ENCODE results near the gene KLF12.

KLF12 gene

DNA sequence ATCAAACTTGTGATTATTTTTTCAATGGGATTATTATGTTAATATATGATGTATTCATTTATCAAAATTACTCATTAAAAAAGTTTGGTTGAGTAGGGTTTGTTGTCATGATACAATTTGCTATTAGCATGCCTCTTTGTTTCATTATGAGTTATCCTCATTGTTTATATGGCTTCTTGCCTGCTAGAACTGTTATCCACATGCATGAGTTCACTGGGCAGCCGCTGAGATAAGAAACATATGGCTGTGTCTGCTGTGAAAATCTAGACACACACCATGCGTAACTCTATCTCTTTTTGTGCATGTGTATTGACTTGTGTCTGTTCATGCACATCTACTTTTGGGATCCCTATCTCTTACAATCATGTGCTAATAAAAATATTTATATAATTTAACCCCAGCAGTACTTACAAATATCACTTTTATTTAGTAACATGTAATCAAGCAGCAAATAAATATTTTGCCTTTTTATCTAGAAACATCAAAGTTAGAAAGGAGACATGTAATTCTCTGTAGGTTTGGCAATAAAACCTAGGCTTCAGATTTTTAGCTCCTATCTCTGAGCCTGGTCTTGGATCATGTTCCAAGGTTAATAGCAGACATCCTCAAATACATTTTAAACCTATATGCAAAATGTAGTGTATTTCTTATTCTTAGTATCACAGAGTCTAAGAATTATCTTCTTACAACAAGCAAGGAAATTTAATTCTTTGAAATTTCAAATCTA is 11.2 kb upstream of the KLF12 start:
- no peaks in the 10 kb centered on the region for H3K9me3 Mint-ChIP-seq
- ATAC-seq (peak; percentile 80), DNase-seq (ENCODE audit: low spot score in 2 of 2) (no peak)
- no peaks in the 10 kb centered on the region for H3K36me3 Mint-ChIP-seq
- no peak overlapping the region for H3K27ac Mint-ChIP-seq
- H3K4me3 Mint-ChIP-seq: no peak overlapping the region
- no peaks in the 10 kb centered on the region for H3K4me1 Mint-ChIP-seq

- DNase-seq (ENCODE audit: low spot score in 2 of 2) (no peak), ATAC-seq (no peak)
- Mint-ChIP-seq H3K36me3 (no peaks in the 10 kb centered on the region), H3K27ac (no peak overlapping the region), H3K9me3 (no peaks in the 10 kb centered on the region), H3K4me1 (no peaks in the 10 kb centered on the region), H3K4me3 (no peak overlapping the region)
Observed at GRCh38 chr13:74144269-74144668, 10.1 kb upstream of the KLF12 start.

GRCh38 chr13:74142257-74142656 is 8.1 kb upstream of the KLF12 start:
- Mint-ChIP-seq H3K4me3 (no peak overlapping the region), H3K4me1 (no peaks in the 10 kb centered on the region), H3K27ac (no peak overlapping the region), H3K9me3 (no peaks in the 10 kb centered on the region), H3K36me3 (no peaks in the 10 kb centered on the region)
- DNase-seq (ENCODE audit: low spot score in 2 of 2) (no peak), ATAC-seq (no peak)

DNA sequence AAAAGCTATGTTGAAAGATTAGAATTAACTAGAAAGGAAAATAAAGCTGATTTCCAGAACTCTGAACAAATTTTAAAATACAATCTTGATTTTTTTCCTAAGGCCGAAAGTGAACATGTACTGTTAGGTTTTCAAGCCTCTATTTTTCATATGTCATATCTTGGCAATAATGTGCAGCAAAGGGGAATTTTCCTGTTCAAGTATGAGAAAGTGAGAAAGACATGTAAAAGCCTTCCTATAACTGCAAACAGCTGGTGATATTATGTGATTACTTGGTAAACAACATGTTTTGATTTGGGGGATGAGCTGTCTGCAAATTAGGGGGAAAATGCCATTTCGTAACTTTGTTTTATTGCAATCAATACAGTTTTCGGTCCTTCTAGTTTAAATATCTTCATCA is 4.0 kb upstream of the KLF12 start:
- H3K4me1 Mint-ChIP-seq: no peaks in the 10 kb centered on the region
- no peak overlapping the region for H3K4me3 Mint-ChIP-seq
- no peak overlapping the region for H3K27ac Mint-ChIP-seq
- no peaks in the 10 kb centered on the region for H3K9me3 Mint-ChIP-seq
- no peak for ATAC-seq
- no peak for DNase-seq (ENCODE audit: low spot score in 2 of 2)
- peaks cover 8% of the 10 kb centered on the region for H3K36me3 Mint-ChIP-seq

GRCh38 chr13:74136084-74136658 is 2.0 kb upstream of the KLF12 start:
- Mint-ChIP-seq H3K4me1 (peaks cover 9% of the 10 kb centered on the region), H3K27ac (no peak overlapping the region), H3K9me3 (no peaks in the 10 kb centered on the region), H3K36me3 (peaks cover 14% of the 10 kb centered on the region), H3K4me3 (no peak overlapping the region)
- ATAC-seq (no peak), DNase-seq (ENCODE audit: low spot score in 2 of 2) (peak; percentile 13 to 72)

- Mint-ChIP-seq H3K36me3 (peaks cover 14% of the 10 kb centered on the region), H3K4me3 (no peak overlapping the region), H3K27ac (no peak overlapping the region), H3K4me1 (peaks cover 13% of the 10 kb centered on the region), H3K9me3 (no peaks in the 10 kb centered on the region)
- DNase-seq (ENCODE audit: low spot score in 2 of 2) (peak; percentile 63 to 88), ATAC-seq (peak; percentile 44)
Observed at GRCh38 chr13:74135326-74136083, 1.3 kb upstream of the KLF12 start.

DNA sequence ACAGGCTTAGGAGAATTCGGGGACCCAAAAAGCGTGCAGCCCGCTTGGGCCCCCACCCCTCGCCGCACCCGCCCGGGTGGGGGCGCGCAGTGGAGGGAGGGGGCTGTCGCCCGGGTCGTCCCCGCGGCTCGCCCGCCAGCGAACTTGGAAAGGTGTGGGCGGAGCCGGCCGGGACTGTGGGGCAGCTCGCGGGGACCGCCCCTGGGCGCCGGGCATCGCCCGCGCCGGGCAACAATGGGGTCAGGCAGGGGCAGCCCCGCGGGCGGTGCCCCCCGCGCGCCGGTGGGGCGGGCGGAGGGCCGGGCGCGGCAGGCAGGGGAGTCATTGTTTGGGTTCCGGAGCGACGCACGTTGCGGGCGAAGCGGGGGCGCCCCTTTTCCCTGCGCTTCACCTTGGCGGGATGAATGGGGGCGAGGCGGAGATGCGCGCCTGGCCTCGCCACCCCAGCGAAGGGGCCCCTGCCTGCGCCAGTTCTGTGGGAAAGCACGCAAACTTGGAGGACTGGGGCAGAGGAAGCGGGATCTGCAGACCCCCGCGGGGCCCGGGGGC is 647 bp upstream of the KLF12 start:
- ATAC-seq (peak; percentile 50), DNase-seq (ENCODE audit: low spot score in 2 of 2) (peak in 1 of 2 donors; percentile 74)
- Mint-ChIP-seq H3K27ac (no peak overlapping the region), H3K36me3 (peaks cover 14% of the 10 kb centered on the region), H3K9me3 (no peaks in the 10 kb centered on the region), H3K4me1 (peaks cover 17% of the 10 kb centered on the region), H3K4me3 (no peak overlapping the region)

DNA sequence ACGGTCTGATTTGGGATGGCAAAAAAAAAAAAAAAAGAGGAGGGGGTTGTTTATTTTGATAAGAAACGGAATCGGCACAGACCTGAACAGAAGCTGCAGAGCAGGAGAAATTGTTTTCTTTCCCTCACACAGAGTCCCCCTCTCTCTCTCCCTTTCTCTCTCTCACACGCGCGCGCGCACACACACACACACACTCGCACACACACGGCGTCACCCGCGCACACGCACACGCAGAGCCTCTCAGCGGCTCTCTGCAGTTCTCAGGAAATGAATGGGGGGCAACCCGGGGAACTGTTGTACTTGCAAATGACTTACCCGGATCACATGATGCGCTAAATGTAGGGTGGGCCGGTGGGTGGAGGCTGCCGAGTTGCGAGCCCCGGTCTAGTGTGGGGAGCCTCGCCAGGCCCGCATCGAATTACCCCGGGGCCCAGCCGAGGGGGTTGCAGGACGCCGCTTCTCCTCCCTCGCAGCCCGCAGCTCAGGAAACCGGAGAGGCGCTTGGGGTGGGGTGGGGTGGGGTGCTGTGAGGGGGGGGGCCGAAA is 475 bp downstream of the KLF12 start:
- H3K4me1 Mint-ChIP-seq: peaks cover 23% of the 10 kb centered on the region
- no peaks in the 10 kb centered on the region for H3K9me3 Mint-ChIP-seq
- no peak overlapping the region for H3K4me3 Mint-ChIP-seq
- DNase-seq (ENCODE audit: low spot score in 2 of 2) (peak; percentile 72 to 92), ATAC-seq (peak; percentile 76)
- no peak overlapping the region for H3K27ac Mint-ChIP-seq
- peaks cover 14% of the 10 kb centered on the region for H3K36me3 Mint-ChIP-seq

- H3K27ac Mint-ChIP-seq: no peak overlapping the region
- peaks cover 23% of the 10 kb centered on the region for H3K4me1 Mint-ChIP-seq
- H3K4me3 Mint-ChIP-seq: no peak overlapping the region
- peaks cover 14% of the 10 kb centered on the region for H3K36me3 Mint-ChIP-seq
- ATAC-seq (peak; percentile 22), DNase-seq (ENCODE audit: low spot score in 2 of 2) (peak; percentile 28 to 75)
- H3K9me3 Mint-ChIP-seq: no peaks in the 10 kb centered on the region
Observed at GRCh38 chr13:74132776-74133656, 1.2 kb downstream of the KLF12 start.

DNA sequence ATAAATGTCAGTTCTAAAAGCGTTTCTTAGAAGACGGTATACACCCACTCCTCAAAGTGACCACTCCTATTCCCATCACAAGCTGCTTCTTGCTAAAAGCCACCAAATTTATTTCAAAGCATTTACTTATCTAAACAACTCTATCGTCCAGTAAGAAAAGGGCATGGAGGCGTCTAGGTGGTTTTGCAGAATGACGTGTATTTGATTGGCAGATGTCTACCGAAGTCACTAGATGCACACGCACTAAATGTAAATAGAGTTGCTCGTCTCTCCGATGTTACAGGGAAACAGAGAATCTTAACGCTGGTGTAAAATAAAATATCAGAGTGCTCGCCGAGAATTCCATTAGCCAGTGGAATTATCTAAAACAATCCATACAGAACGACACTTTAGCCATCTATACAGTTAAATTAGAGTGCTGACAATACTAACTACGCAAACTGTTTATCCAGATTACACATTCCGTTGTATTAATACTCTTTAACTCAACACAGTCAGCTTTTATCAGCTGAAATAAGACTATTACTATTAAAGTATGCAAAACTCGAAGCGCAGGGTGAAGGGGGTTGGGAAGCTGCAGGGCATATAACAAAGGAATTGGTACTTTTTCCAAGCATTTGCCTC is 1.9 kb downstream of the KLF12 start:
- Mint-ChIP-seq H3K27ac (no peak overlapping the region), H3K4me1 (peaks cover 27% of the 10 kb centered on the region), H3K9me3 (no peaks in the 10 kb centered on the region), H3K36me3 (peaks cover 14% of the 10 kb centered on the region), H3K4me3 (no peak overlapping the region)
- no peak for ATAC-seq
- DNase-seq (ENCODE audit: low spot score in 2 of 2): peak in 1 of 2 donors; percentile 66

DNA sequence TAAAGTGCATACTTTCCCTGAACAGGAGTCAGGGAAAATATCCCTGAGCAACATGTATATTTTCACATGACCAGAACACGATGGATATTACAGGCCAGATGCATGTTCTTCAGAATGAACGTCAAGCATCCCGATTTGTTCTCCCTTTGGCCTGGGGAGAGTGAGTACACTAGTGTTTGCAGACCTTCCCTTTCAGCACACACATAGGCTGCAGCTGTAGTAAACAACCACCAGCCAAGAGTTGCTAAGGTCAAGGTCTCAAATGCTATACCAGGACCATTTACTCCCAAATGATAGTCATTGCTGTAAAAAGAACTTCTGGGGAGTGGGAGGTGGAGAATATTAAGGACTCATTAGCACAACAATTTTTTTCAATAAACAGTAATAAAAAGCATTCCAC is 3.0 kb downstream of the KLF12 start:
- H3K4me3 Mint-ChIP-seq: no peak overlapping the region
- no peak for DNase-seq (ENCODE audit: low spot score in 2 of 2)
- H3K4me1 Mint-ChIP-seq: peaks cover 37% of the 10 kb centered on the region
- peaks cover 14% of the 10 kb centered on the region for H3K36me3 Mint-ChIP-seq
- no peaks in the 10 kb centered on the region for H3K9me3 Mint-ChIP-seq
- H3K27ac Mint-ChIP-seq: peak overlapping the region; percentile 26
- ATAC-seq: no peak

DNA sequence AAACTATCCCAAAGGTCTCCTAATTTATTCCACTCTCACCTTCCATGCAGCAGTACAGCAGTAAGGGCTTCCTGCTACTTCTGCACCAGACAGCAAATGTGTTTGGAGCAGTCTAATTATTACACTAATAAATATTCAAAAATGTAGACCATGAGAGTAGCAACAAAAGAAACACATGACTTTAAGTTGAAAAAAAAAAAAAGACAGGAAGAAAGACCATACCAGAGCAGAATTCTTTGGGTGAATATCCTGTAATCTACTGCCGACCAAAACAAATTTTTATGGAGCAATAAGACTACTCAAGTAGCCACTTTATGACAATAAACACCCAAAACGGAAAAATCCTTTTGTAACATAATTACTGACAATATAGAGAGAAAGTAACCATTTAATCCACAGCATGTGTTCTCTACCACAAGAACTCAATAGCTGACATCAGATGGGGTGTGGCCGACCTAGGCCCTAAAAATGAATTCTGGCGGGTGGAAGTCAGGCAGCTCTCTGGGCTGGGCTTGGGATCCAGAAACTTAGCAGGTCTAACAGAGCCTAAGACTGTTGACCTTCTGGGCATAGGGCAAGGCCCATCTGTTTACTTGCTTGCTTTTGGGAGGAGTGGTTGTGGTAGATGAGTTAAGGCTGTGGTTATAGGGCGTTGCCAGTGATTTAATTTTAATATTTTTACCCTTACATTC is 4.6 kb downstream of the KLF12 start:
- Mint-ChIP-seq H3K4me3 (no peak overlapping the region), H3K4me1 (peaks cover 43% of the 10 kb centered on the region), H3K9me3 (no peaks in the 10 kb centered on the region), H3K36me3 (peaks cover 14% of the 10 kb centered on the region), H3K27ac (peak overlapping the region; percentile 58)
- DNase-seq (ENCODE audit: low spot score in 2 of 2): peak in 1 of 2 donors; percentile 57
- ATAC-seq: no peak

- Mint-ChIP-seq H3K36me3 (peaks cover 6% of the 10 kb centered on the region), H3K4me3 (no peak overlapping the region), H3K27ac (peak overlapping the region; percentile 35), H3K9me3 (no peaks in the 10 kb centered on the region), H3K4me1 (peaks cover 50% of the 10 kb centered on the region)
- no peak for DNase-seq (ENCODE audit: low spot score in 2 of 2)
- peak; percentile 76 for ATAC-seq
Observed at GRCh38 chr13:74128156-74128767, 5.9 kb downstream of the KLF12 start.
